Mucosa of descending colon (tissue), 3 donors: ENCODE measurements around the gene UGT1A5. TPM values are rescaled to one million over a fixed set of nuclear protein-coding genes. Genes with fewer than 3 reads are reported as not detected.

ENCODE experiments used
- ATAC-seq: fragments of 200-7000 bp; cut with Tn5 transposase; one replicate; pipeline ENCODE4 v1.9.1; 2020; ENCODE audit warnings: mild to moderate bottlenecking, moderate library complexity
- DNase-seq, 3 donors: peaks; one replicate each; pipeline ENCODE4 v3.0.0-alpha.2; 2020
- H3K36me3 ChIP-seq: fragments of 200-600 bp; one replicate; pipeline ENCODE4 v1.8.0; 2021; ENCODE audit warnings: low read depth, mild to moderate bottlenecking
- H3K4me1 ChIP-seq: fragments of 200-600 bp; one replicate; pipeline ENCODE4 v1.8.0; 2021; ENCODE audit warnings: low read depth, mild to moderate bottlenecking
- H3K4me3 ChIP-seq: fragments of 200-600 bp; one replicate; pipeline ENCODE4 v1.8.0; 2021; ENCODE audit warnings: mild to moderate bottlenecking
- H3K9me3 ChIP-seq: fragments of 200-600 bp; one replicate; pipeline ENCODE4 v1.8.0; 2021; ENCODE audit warnings: mild to moderate bottlenecking
- CTCF ChIP-seq: fragments of 200-600 bp; IDR thresholded peaks from one replicate; pipeline ENCODE4 v1.8.0; 2022; ENCODE audit warnings: antibody characterized with exemption, mild to moderate bottlenecking
- intact Hi-C, 2 donors: fragments of 100-400 bp; cut with DNase I in 1 of 2; cut with micrococcal nuclease in 1 of 2; formaldehyde crosslinking; loops; one replicate each; pipeline versions ENCODE4 v1.11.0 to v1.11.1; 2022; cut with DNase I, micrococcal nuclease
- total RNA-seq, 3 donors: library from RNA; stranded (reverse); fragmentation: NEBNext Ultra II Directional in 2 of 3; extraction: Animal tissue kit (Norgen Biotek cat#: 25700) in 2 of 3; gene quantifications; one replicate each; pipeline versions ENCODE4 v1.2.1 to v1.2.4, GENCODE V29; 2021 to 2023
- donor health status: DM: no; HTN: no; CAD: no; lungs with moderate emphysema.
- donor health status: DM: no; HTN: no; CAD: no.
- donor health status: DM: no; HTN: yes; CAD: no.

Gene UGT1A5
- total RNA-seq, 3 donors from 2014 or later, result 2.1 to 6.5 (median 2.4) TPM

GRCh38 chr2:233673896-233674295 lies 38.8 kb upstream of the UGT1A5 start:
- Histone ChIP-seq H3K4me3 (no peak overlapping the region), H3K4me1 (no peaks in the 10 kb centered on the region), H3K9me3 (no peaks in the 10 kb centered on the region), H3K36me3 (no peaks in the 10 kb centered on the region)
- DNase-seq (no peak), ATAC-seq (no peak)
- intact Hi-C loops, result no loop called here
- TF ChIP-seq CTCF, result no peak

GRCh38 chr2:233674314-233674713 lies 38.4 kb upstream of the UGT1A5 start:
- no peak for ATAC-seq

GRCh38 chr2:233674995-233675394 lies 37.7 kb upstream of the UGT1A5 start:
- ATAC-seq (no peak), DNase-seq (no peak)
- Histone ChIP-seq H3K36me3 (no peaks in the 10 kb centered on the region), H3K9me3 (no peaks in the 10 kb centered on the region), H3K4me3 (no peak overlapping the region), H3K4me1 (no peaks in the 10 kb centered on the region)
- no peak for TF ChIP-seq CTCF
- intact Hi-C loops, result no loop called here

More at GRCh38 chr2:233674314-233674713, 38.4 kb upstream of the UGT1A5 start:
- intact Hi-C loops, result no loop called here
- H3K4me1 ChIP-seq, result no peaks in the 10 kb centered on the region
- no peaks in the 10 kb centered on the region for H3K36me3 ChIP-seq
- no peak for DNase-seq
- TF ChIP-seq CTCF, result no peak
- H3K9me3 ChIP-seq, result no peaks in the 10 kb centered on the region
- H3K4me3 ChIP-seq, result no peak overlapping the region

- no peaks in the 10 kb centered on the region for H3K9me3 ChIP-seq
- H3K4me3 ChIP-seq, result no peak overlapping the region
- intact Hi-C loops, result no loop called here
- no peak for TF ChIP-seq CTCF
- no peaks in the 10 kb centered on the region for H3K36me3 ChIP-seq
- ATAC-seq (no peak), DNase-seq (no peak)
- H3K4me1 ChIP-seq, result no peaks in the 10 kb centered on the region
Measured at GRCh38 chr2:233676046-233676445, 36.7 kb upstream of the UGT1A5 start.

- no peak for TF ChIP-seq CTCF
- intact Hi-C loops, result no loop called here
- Histone ChIP-seq H3K36me3 (no peaks in the 10 kb centered on the region), H3K4me3 (no peak overlapping the region), H3K4me1 (no peaks in the 10 kb centered on the region), H3K9me3 (no peaks in the 10 kb centered on the region)
- peak; percentile 25 for ATAC-seq
- DNase-seq, result no peak
Measured at GRCh38 chr2:233679196-233679595, 33.5 kb upstream of the UGT1A5 start.
